ENCODE results near the gene MEOX1. TPM values are rescaled to one million over a fixed set of nuclear protein-coding genes. Genes with fewer than 3 reads are reported as not detected.

MEOX1 gene
- total RNA-seq, 1 experiment from 2014 or later = not detected

- H3K9me3 Mint-ChIP-seq = no peaks in the 10 kb centered on the region; a peak in 1 of 5 replicates
- no peaks in the 10 kb centered on the region for H4K20me1 ChIP-seq (ENCODE audit: control insufficient read depth, insufficient read depth, insufficient read length)
- no peak overlapping the region for H3K4me3 Mint-ChIP-seq
- no peaks in the 10 kb centered on the region for H3K27me3 ChIP-seq (ENCODE audit: insufficient read depth, low read length)
- H4K5ac ChIP-seq (ENCODE audit: insufficient read length, low read depth, low read length) = no peak overlapping the region
- no peak overlapping the region for H3T11ph ChIP-seq (ENCODE audit: low read length)
- H3K4me2 ChIP-seq (ENCODE audit: insufficient read depth, insufficient read length, low read length) = no peak overlapping the region
- H3K14ac ChIP-seq (ENCODE audit: insufficient read depth, low read length) = no peak overlapping the region
- H3K27ac ChIP-seq (ENCODE audit: insufficient read length, low read depth, low read length) = no peak overlapping the region
- no peak overlapping the region for H2BK120ac ChIP-seq (ENCODE audit: low read depth, low read length, poor library complexity, severe bottlenecking)
- H3K9me3 ChIP-seq (ENCODE audit: control insufficient read depth, low read depth, low read length) = no peaks in the 10 kb centered on the region
- H2BK12ac ChIP-seq (ENCODE audit: insufficient read length, low read depth, low read length) = no peak overlapping the region
- H2AK5ac ChIP-seq (ENCODE audit: insufficient read length, low read length) = no peak overlapping the region
- no peak overlapping the region for H2BK15ac ChIP-seq (ENCODE audit: low read depth, low read length)
- H3K23ac ChIP-seq (ENCODE audit: insufficient read length, low read depth, low read length) = no peak overlapping the region
- H3K4me1 Mint-ChIP-seq = peaks cover 3 to 12% of the 10 kb centered on the region in 2 experiments; a peak in 3 of 4 replicates
- no peak overlapping the region for H3K27ac Mint-ChIP-seq
- no peak overlapping the region for H4K8ac ChIP-seq (replicated peaks; ENCODE audit: insufficient read length, low read depth, low read length)
- DNase-seq = no peak
- H2BK5ac ChIP-seq (ENCODE audit: insufficient read length, low read length) = no peak overlapping the region
- no peaks in the 10 kb centered on the region for H3K79me2 ChIP-seq (ENCODE audit: insufficient read depth, low read length)
- no peak overlapping the region for H3K9ac ChIP-seq (ENCODE audit: extremely low read depth, insufficient read length, low read length)
- H3K27me3 Mint-ChIP-seq (ENCODE audit: low read depth) = no peaks in the 10 kb centered on the region; the same call in none of the 2 replicates
- WGBS (ENCODE audit: extremely low coverage, insufficient read length, low lambda C conversion rate) = no CpG with 5 or more reads among the region's 5 CpGs
- TF ChIP-seq CTCF (conservative IDR thresholded peaks at IDR 0.05) = no peak
- H3K18ac ChIP-seq (ENCODE audit: insufficient read length, low read depth, low read length) = no peak overlapping the region
- no peak overlapping the region for H2AFZ ChIP-seq (ENCODE audit: low read length)
- H3K36me3 Mint-ChIP-seq (ENCODE audit: insufficient read depth in 1 of 3, low read depth in 3 of 3) = no peaks in the 10 kb centered on the region
- H3K4ac ChIP-seq (ENCODE audit: low read depth, low read length) = no peak overlapping the region
- H3K23me2 ChIP-seq (ENCODE audit: insufficient read length, low read depth, low read length, poor library complexity, severe bottlenecking) = no peaks in the 10 kb centered on the region
- no peak overlapping the region for H2BK20ac ChIP-seq (ENCODE audit: low read depth, low read length, poor library complexity, severe bottlenecking)
- H3K4me1 ChIP-seq (ENCODE audit: insufficient read depth, low read length) = no peaks in the 10 kb centered on the region
- no peak overlapping the region for H4K91ac ChIP-seq (ENCODE audit: insufficient read length, low read depth, low read length)
- no peak overlapping the region for H3K56ac ChIP-seq (ENCODE audit: insufficient read length, low read depth, low read length)
- no peaks in the 10 kb centered on the region for H3K79me1 ChIP-seq (ENCODE audit: insufficient read depth, low read depth, low read length, poor library complexity, severe bottlenecking)
Observed at GRCh38 chr17:43616852-43617251, 44.9 kb downstream of the MEOX1 start.
